HG03457 (cell line): Measurements from ENCODE around the gene PRSS3.
"Not testable (repeated sequence)": the region's sequence is repeated elsewhere in the genome, so short reads cannot be mapped to it uniquely, and the experiment has no call there.

Source experiments
- ATAC-seq: cut with Tn5 transposase; IDR thresholded peaks from one replicate; pipeline ENCODE4 v1.9.1; 2021; ENCODE audit warnings: moderate number of reproducible peaks; ENCODE audit not compliant: unreplicated experiment

The PRSS3 gene

DNA sequence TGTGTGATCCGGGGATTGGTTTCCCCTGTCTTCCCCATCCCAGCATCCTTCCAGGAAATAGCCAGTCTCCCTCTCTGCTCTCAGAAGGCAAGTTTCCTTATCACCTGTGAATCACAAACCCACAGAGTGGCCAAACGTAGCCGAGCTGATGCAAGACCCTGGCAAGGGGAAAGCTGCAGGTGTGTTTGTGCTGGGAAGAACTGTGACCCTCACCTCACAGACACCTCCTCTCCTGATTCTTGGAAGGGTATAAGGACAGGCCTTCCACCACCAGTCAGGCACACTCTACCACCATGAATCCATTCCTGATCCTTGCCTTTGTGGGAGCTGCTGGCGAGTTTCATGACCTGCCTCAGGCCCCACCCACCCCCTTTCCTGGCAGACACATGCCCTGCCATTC lies at the start of gene PRSS3:
TSS of gene PRSS3 (plus strand) at position 281 of the 400 bp plus-strand sequence. CDS start at position 294, 13 bp downstream.
- no peak for ATAC-seq

- ATAC-seq = no peak
Measured at GRCh38 chr9:33748633-33749304, 46.6 kb upstream of the PRSS3 start.

DNA sequence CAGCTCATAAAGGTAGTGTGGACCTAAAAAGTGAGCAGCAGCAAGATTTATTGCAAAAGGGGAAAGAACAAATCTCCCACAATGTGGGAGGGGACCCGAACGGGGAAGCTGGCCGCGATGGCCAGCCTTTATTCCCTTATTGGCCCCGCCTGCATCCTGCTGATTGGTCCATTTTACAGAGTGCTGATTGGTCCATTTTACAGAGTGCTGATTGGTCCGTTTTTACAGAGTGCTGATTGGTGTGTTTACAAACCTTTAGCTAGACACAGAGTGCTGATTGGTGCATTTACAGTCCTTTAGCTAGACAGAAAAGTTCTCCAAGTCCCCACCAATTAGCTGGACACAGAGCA lies 46.1 kb upstream of the PRSS3 start:
- ATAC-seq = not testable (repeated sequence)

GRCh38 chr9:33750307-33750838 lies 45.0 kb upstream of the PRSS3 start:
- ATAC-seq = no peak

DNA sequence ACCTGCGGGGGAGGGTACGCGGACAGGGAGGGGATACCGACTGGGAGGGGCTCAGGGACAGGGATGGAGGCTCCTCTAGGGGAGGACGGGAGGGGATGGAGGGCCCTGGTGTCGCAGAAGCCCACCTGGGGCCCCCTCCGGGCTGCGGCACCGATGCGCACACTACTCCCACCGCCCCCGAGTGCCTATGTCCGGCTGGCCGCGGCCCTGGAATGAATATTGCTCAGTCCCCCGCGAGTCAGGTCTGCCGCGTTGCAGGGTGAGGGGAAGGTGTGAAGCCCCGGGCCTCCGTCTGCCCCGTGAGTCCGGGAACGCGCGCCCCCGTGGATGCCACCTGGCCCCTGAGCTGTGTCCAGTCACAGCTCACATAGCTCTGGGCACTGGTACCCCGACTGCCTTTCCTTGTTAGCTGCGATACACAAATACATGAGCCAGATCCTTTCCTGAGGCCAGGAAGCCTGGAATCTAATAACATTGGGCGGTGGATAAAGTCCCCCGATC lies 44.5 kb upstream of the PRSS3 start:
- no peak for ATAC-seq

GRCh38 chr9:33751536-33752129 lies 43.7 kb upstream of the PRSS3 start:
- no peak for ATAC-seq

GRCh38 chr9:33752130-33752637 lies 43.2 kb upstream of the PRSS3 start:
- ATAC-seq = no peak

GRCh38 chr9:33752789-33753188 lies 42.6 kb upstream of the PRSS3 start:
- ATAC-seq = not testable (repeated sequence)

DNA sequence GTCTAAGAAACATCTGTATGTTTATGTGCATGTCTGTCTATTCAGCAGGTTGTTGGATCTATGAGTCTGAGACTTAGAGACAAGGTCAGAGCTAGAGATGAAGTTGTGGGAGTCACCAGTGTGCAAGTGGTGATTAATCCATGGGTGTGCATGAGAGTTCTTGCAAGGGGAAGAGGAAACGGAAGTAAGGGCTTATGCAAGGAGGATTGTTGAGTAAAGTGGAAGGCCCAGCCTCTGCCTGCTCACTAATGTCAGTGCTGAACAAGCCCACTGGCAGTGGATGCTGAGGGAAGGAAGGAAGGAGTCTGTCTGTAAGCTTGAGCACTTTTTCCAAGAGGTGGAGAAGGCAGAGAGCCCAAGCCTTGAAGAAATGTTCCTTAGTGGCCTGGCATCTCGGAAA lies 35.7 kb upstream of the PRSS3 start:
- ATAC-seq = not testable (repeated sequence)

DNA sequence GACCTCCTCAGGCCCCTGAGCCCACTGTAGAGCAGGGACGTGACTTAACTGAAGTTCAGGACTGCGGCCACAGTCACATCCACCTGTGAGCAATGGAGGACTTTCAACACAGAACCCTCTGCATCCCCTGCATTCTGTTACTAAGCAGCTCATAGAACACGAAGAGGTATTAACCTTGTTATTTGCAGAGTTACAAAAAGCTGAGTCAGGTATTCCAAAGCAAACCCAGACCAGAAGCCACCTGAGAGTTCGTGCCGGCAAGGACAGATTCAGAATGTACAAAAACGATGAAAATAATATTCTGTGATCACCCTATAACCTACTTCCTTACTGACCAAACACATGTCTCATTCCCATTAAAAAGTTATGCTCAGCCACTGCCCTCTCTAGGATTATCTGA lies 33.0 kb upstream of the PRSS3 start:
- ATAC-seq = no peak

DNA sequence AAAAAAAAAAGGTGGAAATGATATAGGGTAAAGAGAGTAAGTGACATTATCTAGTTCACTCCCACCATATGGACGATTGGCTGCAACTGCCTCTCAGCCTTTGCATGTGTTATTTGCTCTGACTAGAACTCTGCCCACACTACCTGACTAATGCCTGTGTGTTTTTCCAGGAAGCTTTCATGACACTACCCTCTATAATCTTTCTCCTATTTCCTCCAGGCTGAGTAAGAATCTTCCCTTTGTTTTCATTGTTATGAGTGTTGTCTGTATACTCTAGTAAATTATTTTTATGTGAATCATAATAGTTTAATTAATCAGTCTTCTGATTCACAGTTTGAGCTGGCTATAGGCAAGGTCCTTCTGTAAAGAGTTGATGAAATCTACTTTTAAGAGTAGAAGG lies 31.7 kb upstream of the PRSS3 start:
- not testable (repeated sequence) for ATAC-seq

- no peak for ATAC-seq
Measured at GRCh38 chr9:33765411-33765810, 29.9 kb upstream of the PRSS3 start.

GRCh38 chr9:33770156-33770880 lies 25.0 kb upstream of the PRSS3 start:
- ATAC-seq = not testable (repeated sequence)

DNA sequence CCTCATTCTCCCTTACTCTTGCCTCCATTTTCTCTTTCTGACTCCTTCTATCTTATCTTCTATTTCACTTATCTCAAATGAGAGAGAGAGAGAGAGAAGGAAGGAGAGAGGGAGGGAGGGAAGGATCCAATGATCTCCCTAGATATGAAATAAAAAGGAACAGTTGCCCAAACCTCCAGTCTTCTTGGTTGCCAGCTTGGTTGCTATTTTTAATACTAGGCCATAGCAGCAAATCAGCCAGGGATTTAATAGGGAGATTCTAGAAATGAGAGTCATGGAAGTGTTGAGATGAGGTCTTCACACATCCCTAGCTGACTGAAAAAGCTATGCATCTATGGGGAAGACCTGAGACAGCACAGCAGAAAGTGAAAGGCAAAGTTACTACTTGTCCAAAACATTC lies 22.2 kb upstream of the PRSS3 start:
- ATAC-seq = not testable (repeated sequence)

- ATAC-seq = not testable (repeated sequence)
Measured at GRCh38 chr9:33774074-33774659, 21.2 kb upstream of the PRSS3 start.

DNA sequence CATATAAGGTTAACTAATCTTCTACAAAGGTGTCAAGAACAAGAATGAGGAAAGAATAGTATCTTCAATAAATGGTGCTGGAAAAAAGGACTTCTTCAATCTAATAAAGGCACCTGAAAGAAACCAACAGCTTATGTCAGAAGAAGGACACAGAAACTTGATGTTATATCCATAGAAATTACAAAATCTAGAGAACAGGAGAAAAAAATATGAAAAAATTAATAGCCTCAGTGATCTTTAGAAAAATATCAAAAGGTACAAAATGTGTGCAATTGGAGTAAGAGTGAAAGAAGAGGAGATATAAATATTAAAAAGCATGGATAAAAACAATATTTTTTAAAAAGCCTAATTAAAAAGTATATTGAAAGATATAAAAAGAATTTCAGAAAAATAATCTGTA lies 18.8 kb upstream of the PRSS3 start:
- ATAC-seq = no peak

DNA sequence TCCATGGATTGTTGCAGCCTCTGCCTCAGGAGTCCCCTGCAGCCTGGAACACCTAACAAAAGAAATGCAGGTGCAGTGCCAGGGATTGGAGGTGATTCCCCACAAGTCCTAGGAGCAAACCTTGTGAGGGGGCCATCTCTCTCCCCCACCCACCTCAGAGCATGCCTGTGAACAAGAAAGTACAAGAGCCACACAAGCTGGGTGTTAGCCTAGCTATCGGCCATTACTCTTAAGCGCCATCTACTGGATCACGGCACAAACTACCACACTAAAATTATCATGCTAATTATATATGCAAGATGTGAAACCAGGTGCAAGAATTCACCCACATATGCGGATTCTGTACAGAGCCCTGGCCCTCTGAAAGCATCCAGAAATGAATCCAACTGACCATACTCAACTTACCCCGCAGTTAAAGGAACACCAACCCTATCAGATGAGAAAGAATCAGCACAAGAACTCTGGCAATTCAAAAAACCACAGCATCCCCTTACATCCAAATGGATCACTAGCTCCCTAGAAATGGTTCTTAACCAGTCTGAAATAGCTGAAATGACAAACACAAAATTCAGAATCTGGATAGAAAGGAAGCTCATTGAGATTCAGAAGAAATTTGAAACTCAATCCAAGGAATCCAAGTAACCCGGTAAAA lies 16.5 kb upstream of the PRSS3 start:
- no peak for ATAC-seq

DNA sequence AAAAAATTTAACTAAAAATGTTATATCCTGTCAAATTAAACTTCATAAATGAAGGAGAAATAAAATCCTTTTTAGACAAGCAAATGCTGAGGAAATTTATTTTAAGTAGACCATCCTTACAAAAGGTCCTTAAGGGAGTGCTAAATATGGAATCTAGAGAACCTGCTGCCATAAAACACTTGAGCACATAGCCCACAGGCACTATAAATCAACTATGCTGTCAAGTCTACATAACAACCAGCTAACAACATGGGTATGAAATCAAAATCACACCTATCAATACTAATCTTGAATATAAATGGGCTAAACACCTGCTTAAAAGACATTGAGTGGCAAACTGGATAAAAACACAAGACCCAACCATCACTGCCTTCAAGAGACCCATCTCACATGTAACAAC lies 15.1 kb upstream of the PRSS3 start:
- no peak for ATAC-seq

GRCh38 chr9:33781736-33782135 lies 13.6 kb upstream of the PRSS3 start:
- no peak for ATAC-seq

DNA sequence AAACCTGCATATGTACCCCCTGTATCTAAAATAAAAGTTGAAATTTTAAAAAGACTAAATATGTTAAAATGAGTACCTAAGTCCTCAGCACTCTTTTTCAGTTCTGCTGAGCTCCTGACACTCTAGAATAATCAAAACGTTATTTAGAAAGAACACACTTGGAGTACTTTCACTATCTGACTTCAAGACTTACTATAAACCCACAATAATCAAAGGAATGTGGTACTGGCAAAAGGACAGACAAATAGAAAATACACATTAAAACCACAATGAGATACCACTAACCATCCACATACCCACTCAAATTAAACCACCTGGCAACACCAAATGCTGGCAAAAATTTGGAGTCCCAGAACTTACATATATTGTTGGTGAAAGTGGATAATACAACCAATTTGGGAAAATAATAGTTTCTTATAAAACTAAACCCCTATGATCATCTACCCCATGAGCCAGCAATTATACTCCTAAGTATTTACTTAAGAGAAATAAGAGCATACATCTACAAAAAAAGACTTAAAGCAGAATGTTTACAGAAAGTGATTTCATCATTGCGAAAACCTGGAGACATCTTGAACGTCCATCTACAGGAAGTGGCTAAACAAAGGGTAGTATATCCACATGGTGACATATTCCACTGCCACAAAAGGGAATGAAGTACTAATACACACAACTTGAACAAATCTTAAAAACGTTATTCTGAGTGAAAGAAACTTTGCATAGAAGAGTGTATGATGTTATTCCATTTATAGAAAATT lies 12.8 kb upstream of the PRSS3 start:
- ATAC-seq = no peak
